ENCODE measurements around the gene ABCA2.

DNA sequence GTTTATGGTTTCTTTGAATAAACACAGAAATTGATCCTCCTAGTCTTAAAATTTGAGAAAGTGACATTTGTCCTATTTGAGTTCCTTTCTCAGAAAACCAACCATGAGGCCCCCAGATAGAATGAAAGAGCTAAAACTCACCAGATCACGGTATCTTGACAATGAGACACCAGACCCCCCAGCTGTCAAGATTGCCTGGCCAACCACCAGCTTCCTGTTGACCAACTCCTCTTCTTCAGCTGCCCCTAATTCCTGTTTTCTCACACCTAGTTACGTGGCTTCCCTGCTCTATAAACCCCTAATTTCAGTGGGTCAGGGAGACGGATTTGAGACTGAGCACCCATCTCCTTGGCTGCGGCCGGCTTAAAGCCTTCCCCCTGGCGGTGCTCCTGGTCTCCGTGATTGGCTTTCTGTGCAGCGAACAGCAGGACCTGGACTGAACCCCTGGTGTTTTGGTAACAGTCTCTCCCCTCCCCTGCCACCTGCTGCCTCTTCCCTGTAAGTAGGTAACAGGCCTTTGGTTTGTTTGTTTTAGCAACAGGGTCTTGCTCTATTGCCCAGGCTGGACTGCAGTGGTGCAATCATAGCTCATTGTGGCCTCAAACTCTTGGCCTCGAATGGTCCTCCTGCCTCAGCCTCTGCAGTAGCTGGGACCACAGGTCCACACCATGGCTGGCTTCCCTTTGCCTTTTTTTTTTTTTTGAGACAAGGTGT, 30.6 kb upstream of the ABCA2 start:
- TF ChIP-seq, protein P1, sequence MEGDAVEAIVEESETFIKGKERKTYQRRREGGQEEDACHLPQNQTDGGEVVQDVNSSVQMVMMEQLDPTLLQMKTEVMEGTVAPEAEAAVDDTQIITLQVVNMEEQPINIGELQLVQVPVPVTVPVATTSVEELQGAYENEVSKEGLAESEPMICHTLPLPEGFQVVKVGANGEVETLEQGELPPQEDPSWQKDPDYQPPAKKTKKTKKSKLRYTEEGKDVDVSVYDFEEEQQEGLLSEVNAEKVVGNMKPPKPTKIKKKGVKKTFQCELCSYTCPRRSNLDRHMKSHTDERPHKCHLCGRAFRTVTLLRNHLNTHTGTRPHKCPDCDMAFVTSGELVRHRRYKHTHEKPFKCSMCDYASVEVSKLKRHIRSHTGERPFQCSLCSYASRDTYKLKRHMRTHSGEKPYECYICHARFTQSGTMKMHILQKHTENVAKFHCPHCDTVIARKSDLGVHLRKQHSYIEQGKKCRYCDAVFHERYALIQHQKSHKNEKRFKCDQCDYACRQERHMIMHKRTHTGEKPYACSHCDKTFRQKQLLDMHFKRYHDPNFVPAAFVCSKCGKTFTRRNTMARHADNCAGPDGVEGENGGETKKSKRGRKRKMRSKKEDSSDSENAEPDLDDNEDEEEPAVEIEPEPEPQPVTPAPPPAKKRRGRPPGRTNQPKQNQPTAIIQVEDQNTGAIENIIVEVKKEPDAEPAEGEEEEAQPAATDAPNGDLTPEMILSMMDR (optimal IDR thresholded peaks at IDR 0.05 in 1 of 3, IDR thresholded peaks at IDR 0.05 in 1 of 3, conservative IDR thresholded peaks at IDR 0.05 in 1 of 3; ENCODE audit: extremely low read depth in 1 of 3, insufficient read depth in 2 of 3, low read length in 3 of 3) = no peak
- TF ChIP-seq EZH2 (IDR thresholded peaks at IDR 0.05; ENCODE audit: low read length) = no peak

Data from keratinocyte (primary cell).